NOMO-1 (cell line): Measurements from ENCODE around the gene BAHD1.

Source experiments
- DNase-seq, 2 experiments: peaks; one replicate each; lab custom pipeline; 2025; ENCODE audit not compliant: unreplicated experiment in 2 of 2; lab: John Stamatoyannopoulos, UW

The BAHD1 gene

DNA sequence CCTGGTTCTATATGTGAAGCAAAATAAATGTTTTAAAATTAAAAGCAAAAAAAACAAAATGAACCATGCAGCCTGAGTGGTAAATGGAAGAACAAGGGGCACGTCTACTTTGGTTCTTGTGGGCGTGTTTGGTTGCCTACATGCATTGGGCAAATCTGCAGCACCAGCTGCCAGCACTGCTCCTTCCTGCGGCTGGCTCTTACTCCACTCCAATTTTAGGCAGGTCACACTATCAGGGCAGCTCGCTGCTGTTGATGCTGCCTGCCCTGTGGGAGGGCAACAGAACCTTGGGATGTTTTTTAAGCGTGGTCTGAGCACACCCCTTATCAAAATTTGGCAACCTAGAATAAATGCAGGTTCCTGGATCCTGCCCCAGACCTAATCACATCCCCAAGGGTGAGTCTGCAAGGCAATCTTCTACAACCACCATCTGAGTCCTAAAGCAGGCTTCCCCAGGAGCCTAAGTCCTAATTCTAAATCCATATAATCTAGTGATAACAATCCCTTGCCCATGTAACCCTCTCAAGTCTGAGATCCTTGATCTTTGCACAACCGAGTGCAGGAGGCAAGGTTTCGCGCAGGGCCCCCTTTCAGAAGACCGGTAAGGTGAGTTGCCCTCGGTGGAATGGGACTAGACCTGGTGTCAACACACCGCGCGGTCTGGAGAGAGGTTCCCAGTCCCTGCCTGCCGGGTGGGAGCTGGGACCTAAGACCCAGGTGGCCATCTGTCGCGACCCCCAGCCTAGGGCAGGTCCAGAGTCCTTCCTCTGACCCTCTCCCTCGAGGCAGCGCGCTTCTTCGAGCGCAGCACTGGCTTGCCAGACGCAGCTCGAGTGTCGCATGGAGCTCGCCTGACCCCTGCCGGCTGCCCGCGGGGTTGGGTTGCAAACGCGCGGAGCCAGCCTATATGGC is 19.3 kb upstream of the BAHD1 start:
- peak; percentile 65 to 71 for DNase-seq

DNA sequence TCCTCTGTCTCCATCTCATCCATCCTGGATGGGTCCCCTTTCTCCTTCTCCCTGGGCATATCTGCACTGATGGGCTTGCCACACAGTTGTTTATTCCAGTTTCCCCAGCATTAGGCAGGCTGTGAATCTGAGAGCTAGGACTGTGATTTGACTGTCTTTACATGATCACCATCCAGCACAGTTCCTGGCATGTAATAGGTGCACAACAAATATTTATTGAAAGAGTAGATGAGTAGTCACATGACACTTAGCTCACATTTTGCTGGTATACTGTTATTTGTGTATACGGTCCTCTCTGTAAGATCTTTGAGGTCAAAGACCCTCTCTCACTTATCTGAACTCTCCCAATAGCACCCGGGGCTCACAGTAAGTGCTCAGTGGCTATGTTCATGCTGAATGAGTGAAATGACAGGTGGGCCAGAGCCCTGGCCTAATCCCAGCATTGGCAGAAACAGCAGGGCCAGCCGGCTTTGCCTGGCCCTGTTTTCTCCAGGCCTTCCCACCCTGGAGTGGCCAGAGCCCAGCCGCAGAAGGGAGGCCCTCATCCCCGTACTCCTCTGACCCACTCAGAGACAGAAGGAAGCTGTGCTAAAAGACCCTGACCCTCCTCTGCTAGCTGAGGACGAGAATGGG is 16.2 kb upstream of the BAHD1 start:
- DNase-seq = no peak

GRCh38 chr15:40425681-40426080 is 15.1 kb upstream of the BAHD1 start:
- no peak for DNase-seq

DNA sequence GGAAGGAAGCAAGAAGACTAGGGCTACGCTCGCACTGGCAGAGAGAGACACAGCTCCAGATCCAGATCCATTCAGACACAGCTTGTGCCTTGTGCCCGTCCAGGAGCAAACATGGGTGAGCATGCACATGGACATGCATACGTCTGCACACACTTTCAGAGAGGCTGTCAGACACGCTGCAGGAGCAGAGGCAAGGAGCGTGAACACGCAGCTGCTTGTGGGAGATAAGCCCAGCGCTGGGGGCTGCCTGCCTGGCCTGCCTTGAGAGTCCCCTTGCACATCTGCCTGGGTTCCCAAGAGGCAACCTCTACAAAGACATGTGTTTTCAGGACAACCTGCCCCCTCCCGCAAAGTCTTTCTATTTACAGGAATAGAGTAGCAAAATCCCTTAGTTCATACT is 13.6 kb upstream of the BAHD1 start:
- no peak for DNase-seq

- DNase-seq = no peak
Measured at GRCh38 chr15:40428185-40428584, 12.6 kb upstream of the BAHD1 start.

- no peak for DNase-seq
Measured at GRCh38 chr15:40429068-40429710, 11.6 kb upstream of the BAHD1 start.

DNA sequence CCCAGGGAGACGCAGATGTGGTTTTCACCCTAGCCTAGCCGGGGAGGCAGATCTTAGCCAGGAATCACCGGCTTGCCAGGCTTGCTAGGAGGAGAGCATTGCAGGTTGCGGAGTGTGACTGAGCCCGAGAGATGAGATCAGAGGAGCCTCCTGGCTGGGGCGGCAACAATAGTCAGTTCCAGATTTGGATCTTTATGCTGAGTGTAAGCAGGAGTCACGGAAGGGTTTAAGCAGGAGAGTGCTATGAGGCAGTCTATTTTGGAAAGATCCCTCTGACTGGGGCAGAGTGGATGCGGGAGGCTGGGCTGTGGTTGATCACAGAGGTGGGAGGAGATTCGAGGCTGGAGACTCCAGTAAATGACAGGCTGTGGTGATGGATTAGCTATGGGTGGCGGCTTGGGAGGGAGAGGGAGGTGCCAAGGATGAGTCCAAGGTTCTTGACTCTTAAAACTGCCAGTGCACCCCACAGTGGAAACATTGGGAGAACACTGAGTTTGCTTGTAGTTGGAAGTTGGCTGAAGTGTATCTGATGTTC is 10.4 kb upstream of the BAHD1 start:
- no peak for DNase-seq

GRCh38 chr15:40435023-40435709 is 5.6 kb upstream of the BAHD1 start:
- no peak for DNase-seq

GRCh38 chr15:40435710-40436089 is 5.1 kb upstream of the BAHD1 start:
- DNase-seq = no peak

DNA sequence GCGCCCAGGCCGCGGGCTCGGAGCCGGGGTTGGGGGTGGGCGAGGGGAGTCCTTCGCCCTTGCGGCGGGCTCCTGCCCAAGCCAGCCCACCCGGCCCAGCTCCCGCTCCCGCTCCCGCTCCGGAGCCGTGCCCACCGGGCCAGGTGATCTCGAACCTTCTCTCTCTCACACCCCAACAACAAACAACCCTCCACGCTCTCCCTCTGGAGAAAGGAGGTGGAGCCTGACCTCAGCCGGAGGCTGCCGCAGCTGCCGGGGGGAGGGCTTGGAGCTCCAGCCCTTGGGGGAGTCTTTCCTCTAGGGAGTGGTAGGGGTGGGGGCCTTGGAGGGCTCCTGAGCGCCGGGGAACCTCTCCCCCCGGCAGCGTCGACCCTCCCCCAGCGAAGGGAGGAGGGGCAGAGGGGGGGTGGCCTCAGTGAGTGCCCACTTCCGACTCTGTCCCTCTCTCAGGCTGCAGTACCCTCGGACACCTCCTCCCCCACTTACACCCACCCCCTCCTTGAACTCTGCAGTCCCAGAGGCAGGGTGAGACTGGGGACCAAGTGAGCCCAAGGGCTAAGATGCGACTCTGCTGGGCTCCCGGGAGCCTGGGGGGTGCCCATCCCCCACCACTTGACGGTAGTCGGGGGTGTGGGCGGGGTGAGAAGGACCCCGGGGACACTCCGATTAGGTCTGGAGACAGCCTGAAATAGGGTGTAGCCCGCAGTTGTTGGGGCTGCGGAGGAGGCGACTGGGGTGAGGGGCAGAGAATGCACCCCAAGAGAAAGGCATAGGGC is 4.4 kb upstream of the BAHD1 start:
- DNase-seq = no peak

GRCh38 chr15:40436892-40437751 is 3.6 kb upstream of the BAHD1 start:
- DNase-seq = no peak

- no peak for DNase-seq
Measured at GRCh38 chr15:40437752-40438687, 2.7 kb upstream of the BAHD1 start.

DNA sequence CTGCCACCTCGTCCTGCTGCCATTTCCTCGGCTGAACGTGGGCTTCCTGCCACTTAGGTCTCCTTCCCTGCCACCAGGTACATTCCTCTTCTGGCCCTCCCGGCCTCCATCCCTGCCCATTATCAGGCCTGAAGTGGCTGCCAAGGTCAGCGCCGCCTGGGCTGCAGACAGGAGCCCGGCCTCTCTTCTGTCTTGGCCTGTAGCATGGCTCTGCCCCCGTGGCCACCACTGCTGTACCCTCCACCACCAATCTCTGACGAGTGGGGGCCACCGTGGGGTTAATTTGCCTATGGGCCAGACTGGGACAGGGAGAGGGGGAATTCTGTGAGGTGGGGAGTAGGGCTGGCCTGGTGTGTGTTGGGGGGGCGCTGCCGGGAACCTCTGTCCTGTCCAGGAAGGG is 2.0 kb upstream of the BAHD1 start:
- DNase-seq = no peak

- no peak for DNase-seq
Measured at GRCh38 chr15:40439461-40439959, 1.2 kb upstream of the BAHD1 start.

DNA sequence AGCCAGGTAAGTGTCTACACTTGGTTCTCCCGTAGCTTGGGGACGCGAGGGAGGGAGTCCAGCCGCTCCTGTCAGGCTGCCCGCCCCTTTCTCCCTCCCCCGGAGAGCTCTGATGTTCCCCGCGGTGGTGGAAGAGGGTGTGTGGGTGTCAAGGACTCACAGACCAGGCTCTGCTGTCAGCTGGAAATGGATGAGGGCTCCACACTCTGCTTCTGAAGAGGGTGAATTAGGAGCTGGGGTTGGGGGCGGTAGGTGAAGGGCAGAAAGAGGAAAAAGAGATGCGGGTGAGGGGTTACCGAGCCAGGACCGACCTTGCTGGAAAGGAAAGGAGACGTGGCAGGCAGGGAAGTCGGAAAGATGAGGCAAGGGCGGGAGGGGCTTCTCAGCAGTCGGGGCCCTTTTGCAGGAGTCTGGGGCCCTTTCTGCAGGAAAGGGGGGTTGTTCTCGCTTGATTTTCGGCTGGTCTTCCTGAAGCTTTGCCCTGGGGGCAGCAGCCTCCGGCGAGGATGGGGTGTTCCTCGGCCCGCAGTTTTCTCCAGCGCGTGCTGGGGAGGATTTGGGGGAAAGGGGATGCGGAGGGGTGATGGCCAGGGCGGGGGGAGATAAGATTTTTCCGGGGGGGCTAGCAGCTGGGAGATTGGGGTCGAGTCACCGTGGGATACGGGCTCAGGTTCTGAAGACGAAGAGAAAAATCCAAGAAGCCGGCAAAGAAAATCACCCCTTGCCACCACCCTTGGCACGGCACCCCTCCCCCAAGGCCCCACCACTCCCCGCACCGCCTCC is 602 bp upstream of the BAHD1 start:
- no peak for DNase-seq

DNA sequence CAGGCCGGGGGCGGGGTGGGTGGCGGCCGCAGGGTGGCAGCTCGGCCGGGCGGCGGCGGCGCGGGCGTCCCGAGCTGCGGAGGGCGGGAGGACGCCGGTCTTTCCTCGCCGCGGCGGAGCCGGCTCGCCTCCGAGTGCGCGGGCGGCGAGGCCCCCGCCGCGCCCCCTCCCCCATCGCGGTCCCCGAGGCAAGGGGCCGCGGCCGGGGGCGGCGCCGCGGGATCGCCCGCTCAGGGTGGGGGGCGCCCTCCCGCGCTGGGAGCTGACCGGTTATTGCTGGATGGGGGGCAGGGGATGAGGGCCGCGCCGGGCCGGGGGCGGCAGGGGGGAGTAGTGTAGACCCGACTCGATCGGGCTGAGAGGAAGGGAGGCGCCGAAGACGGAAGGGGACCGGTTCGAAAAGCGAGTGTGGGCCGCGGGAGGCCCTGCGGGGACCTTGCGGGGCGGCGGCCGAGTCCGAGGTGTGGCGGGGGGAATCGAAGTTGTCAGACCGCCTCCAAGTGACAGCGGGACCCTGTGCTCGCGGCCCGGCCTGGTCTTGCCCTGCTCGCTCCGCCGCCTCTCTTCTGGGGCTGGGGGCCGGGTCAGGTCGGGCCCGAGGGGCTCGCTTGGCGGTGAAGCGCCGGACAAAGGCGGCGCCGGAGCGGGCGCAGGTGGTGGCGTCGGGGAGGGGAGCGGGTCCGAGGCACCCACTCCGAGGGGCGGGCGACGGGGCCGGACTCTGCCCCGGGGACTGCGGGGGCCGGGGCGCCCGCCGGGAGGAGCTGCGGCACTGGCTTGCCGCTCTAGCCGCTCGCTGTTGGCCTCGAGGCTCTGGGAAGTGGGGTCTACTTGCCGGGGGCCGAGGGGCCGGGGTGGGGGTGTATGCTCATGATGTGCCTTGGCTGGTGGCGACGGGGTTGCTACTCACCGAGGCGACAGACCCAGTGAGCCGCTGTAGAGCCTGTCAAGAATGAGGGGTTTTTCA is 1.1 kb downstream of the BAHD1 start:
- DNase-seq = no peak
